IPS-18a (cell line): ENCODE data around the gene RNF141.

Source experiments
- H3K27ac ChIP-seq: one replicate; pipeline ENCODE4 v1.5.1; 2013; ENCODE audit warnings: low read length
- H3K27me3 ChIP-seq: one replicate; pipeline ENCODE4 v1.6.1; 2013; ENCODE audit warnings: mild to moderate bottlenecking, low read length; ENCODE audit not compliant: control insufficient read depth, insufficient read depth
- H3K36me3 ChIP-seq: one replicate; pipeline ENCODE4 v1.6.1; 2013; ENCODE audit warnings: low read depth, low read length; ENCODE audit not compliant: control insufficient read depth
- H3K4me1 ChIP-seq: one replicate; pipeline ENCODE4 v1.6.1; 2013; ENCODE audit warnings: low read depth, low read length; ENCODE audit not compliant: control insufficient read depth
- H3K4me3 ChIP-seq: one replicate; pipeline ENCODE4 v1.5.1; 2013; ENCODE audit warnings: low read length
- H3K9ac ChIP-seq: one replicate; pipeline ENCODE4 v1.6.1; 2013; ENCODE audit warnings: mild to moderate bottlenecking, low read length, moderate library complexity
- H3K9me3 ChIP-seq: one replicate; pipeline ENCODE4 v1.6.1; 2013; ENCODE audit warnings: low read depth, low read length; ENCODE audit not compliant: control insufficient read depth

The RNF141 gene

DNA sequence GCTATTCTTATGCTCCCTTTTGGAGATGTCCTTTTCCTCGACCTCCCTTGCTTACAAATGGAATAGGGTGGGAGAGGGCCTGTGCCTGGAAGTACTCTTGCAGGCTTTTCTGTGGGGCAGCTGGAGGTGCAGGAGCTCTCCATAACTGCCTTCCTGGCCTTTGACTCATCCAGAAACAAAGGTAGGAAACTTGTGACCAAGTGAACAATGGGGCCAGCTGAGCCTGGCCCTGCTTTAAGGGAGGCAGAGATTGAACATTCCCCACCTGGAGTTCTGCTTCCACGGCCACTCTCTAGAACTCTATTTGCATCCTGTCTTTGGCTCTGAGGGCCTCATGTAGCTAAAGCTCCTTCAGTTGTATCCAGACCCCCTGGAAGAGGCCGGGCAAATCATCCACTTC, 32.6 kb upstream of the RNF141 start:
- Histone ChIP-seq H3K4me3 (no peak overlapping the region), H3K9me3 (no peaks in the 10 kb centered on the region), H3K27ac (no peak overlapping the region), H3K36me3 (no peaks in the 10 kb centered on the region), H3K27me3 (no peaks in the 10 kb centered on the region), H3K4me1 (peaks cover 14% of the 10 kb centered on the region), H3K9ac (no peak overlapping the region)

DNA sequence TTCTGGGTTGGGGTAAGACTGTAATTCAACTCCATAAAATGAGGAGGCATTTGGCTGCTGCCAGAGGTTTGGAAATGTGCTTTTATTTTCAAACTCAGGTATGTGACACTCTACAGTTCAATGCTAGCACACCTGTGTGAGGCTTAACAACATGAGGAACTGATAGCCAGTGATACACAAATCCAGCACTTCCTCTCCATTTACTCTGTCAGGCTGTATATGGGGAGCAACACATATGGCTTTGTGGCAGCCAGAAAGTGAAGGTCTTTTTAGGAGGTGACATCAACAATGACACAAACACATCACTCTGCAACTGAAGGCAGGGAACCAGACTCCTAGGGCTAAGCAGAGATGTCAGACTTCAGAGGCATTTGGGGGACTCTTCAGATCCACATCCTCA, 32.0 kb upstream of the RNF141 start:
- H3K27me3 ChIP-seq, result no peaks in the 10 kb centered on the region
- H3K9me3 ChIP-seq, result no peaks in the 10 kb centered on the region
- H3K4me1 ChIP-seq, result peaks cover 16% of the 10 kb centered on the region
- H3K4me3 ChIP-seq, result no peak overlapping the region
- H3K36me3 ChIP-seq, result no peaks in the 10 kb centered on the region
- no peak overlapping the region for H3K27ac ChIP-seq
- no peak overlapping the region for H3K9ac ChIP-seq

DNA sequence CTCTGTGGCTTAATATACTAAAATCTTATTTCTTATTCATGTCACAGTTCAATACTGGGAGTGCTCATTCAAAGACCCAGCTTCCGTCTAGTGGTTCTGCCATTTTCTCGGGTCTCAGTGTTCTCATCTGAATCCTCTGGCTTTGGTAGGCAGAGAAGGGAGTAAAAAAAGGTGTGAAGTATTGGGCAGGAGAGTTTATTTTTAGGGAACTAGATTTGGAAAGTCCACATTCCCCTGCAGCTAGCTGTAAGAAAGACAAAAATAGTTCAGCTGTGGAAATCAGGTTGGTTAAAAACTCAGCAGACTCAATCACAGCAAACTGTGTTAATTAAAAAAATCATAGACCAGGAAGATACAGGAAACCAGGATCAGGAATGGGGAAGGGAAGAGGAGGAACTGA, 31.5 kb upstream of the RNF141 start:
- Histone ChIP-seq H3K27me3 (no peaks in the 10 kb centered on the region), H3K9ac (no peak overlapping the region), H3K4me1 (peaks cover 16% of the 10 kb centered on the region), H3K36me3 (no peaks in the 10 kb centered on the region), H3K4me3 (no peak overlapping the region), H3K27ac (no peak overlapping the region), H3K9me3 (no peaks in the 10 kb centered on the region)

DNA sequence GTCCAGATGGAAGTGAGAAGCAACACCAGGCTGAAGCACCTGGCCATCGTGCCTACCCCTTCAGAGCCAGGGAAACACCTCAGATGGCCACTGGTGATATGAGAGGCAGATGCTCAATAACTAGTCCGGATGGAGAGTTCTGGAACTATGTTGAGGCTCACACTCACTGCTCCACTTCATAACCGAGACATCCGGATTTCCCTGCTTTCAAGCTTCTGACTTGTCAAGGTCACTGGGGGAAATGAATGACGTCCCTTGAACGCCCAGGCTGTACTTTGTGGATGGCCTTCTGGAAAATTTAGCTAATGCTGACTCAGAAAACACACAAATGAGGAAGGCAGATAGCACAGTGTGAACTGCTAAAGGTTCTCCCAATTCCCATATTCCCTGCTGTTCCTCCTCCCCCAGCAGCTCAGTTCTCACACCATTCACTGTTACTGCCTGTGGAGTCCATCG, 27.5 kb upstream of the RNF141 start, which contains the start of gene LYVE1:
TSS of gene LYVE1 (minus strand) at position 180 of the 456 bp plus-strand sequence. CDS start at position 47, 133 bp downstream.
- Histone ChIP-seq H3K4me3 (no peak within 1 kb of the TSS), H3K27ac (no peak within 1 kb of the TSS), H3K4me1 (peaks cover 16% of the 10 kb centered on the region), H3K36me3 (no peaks in the 10 kb centered on the region), H3K9ac (no peak within 1 kb of the TSS), H3K9me3 (no peaks in the 10 kb centered on the region), H3K27me3 (no peaks in the 10 kb centered on the region)

DNA sequence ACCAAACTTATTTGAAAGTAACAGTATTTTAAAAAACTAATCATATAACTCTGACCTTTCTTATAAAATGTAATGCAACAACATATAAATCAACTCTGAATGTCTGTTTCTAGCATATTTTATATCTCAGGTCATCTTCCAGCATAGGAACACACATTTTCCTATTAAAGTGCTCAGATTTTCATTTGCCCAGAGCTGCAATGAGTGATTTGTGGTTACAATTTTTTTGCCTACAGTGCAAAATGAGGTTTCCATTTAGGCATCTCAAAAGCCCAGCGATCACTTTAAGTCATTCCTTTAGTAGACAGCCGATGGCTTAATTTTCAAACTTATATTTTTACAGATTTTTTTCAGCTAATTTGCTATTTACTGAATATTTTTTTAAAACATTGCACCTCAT, 26.5 kb upstream of the RNF141 start:
- no peaks in the 10 kb centered on the region for H3K9me3 ChIP-seq
- H3K9ac ChIP-seq, result no peak overlapping the region
- no peaks in the 10 kb centered on the region for H3K36me3 ChIP-seq
- H3K27me3 ChIP-seq, result no peaks in the 10 kb centered on the region
- no peak overlapping the region for H3K4me3 ChIP-seq
- H3K4me1 ChIP-seq, result peaks cover 16% of the 10 kb centered on the region
- H3K27ac ChIP-seq, result no peak overlapping the region

DNA sequence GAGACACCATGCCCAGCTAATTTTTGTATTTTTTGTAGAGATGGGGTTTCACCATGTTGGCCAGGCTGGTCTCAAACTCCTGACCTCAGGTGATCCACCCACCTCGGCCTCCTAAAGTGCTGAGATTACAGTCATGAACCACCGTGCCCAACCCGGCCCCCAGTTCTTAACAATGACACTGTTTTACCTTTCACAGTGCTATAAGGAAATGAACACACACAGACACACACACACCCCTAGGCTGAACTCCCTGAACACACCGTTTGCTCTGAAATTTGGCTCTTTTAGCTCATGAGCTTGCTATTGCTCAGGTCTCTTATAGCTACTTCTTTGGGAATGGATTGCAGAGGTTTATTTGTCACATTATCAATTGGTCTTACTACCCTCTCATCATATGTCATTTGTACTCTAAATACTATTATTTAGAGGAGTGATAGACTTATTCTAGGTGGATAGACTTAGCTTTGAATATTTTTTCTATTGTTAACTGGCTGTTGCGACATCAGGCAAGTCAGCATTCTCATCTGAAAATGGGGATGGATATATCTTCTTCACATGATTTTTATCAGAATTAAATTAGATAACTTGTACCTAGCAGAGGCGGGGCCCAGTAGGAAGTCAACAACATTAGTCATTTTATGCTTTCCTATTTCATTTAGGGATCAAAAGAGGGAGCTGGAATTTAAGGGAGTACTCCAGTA, 25.4 kb upstream of the RNF141 start:
- Histone ChIP-seq H3K4me1 (peaks cover 16% of the 10 kb centered on the region), H3K4me3 (no peak overlapping the region), H3K36me3 (no peaks in the 10 kb centered on the region), H3K27me3 (no peaks in the 10 kb centered on the region), H3K9me3 (no peaks in the 10 kb centered on the region), H3K9ac (no peak overlapping the region), H3K27ac (no peak overlapping the region)

DNA sequence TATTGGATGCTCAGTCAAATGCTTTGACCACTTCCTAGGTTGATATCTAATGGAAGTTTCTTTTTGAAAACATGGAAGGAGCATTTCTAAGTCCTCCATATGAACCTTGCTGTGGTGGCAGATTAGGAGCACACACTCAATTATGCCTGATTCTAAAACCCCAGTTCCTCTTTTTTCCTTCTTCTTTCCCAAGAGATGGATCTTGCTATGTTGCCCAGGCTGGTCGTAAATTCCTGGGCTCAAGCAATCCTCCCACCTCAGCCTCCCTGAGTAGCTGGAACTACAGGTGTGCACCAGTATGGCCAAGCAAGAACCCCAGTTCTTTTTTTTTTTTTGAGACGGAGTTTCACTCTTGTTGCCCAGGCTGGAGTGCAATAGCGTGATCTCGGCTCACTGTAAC, 24.5 kb upstream of the RNF141 start:
- peaks cover 16% of the 10 kb centered on the region for H3K4me1 ChIP-seq
- no peaks in the 10 kb centered on the region for H3K27me3 ChIP-seq
- H3K9ac ChIP-seq, result no peak overlapping the region
- no peak overlapping the region for H3K4me3 ChIP-seq
- no peaks in the 10 kb centered on the region for H3K9me3 ChIP-seq
- no peak overlapping the region for H3K27ac ChIP-seq
- H3K36me3 ChIP-seq, result no peaks in the 10 kb centered on the region

DNA sequence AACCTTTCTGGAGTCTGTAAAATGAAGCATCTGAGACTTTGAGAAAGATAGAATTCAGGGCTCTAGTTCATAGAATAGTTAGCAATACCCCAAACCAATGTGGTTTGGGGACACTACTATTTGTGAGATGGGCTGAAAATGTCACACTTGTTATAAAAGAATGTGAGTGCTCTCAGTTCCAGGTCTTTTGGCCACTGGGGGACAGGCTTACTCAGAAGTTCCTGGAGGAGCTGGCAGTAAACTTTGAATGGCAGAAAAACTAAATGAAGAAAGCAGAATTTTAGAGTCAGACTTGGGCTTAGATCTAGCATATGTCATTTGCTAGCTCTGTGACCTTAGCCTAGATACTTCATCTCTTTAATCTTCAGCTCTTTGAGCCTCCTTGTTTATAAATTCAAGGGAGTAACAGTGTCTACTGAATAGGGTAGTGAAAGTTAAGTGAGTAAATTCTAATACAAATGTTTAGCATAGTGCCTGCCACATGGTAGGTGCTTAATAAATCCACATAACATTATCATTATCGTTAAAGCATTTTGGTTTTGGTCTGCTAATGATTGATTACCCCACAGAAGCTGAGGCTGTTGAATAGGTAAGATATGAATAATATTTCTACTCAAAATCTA, 23.8 kb upstream of the RNF141 start:
- no peak overlapping the region for H3K27ac ChIP-seq
- no peaks in the 10 kb centered on the region for H3K27me3 ChIP-seq
- H3K36me3 ChIP-seq, result no peaks in the 10 kb centered on the region
- no peak overlapping the region for H3K9ac ChIP-seq
- peaks cover 13% of the 10 kb centered on the region for H3K4me1 ChIP-seq
- no peak overlapping the region for H3K4me3 ChIP-seq
- H3K9me3 ChIP-seq, result no peaks in the 10 kb centered on the region

DNA sequence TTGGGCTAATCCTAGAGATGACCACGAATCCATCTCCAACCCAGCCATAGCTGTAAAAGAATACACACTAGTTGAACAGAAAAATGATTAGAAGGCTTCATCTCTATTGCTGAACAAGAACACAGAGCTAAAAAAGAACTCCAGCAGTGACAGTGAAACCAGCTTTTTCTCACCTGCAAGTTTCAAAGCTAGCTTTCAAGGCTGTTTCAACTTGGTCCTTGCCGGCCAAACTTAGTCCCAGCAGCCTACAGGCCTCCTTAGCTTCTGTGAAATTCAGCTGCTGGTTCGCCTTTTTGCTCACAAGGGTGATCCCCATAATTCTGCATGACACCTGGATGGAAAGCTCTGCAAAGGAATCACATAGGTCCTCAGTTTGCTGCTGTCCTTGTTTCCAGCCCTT, 23.0 kb upstream of the RNF141 start:
- H3K9ac ChIP-seq, result no peak overlapping the region
- peaks cover 7% of the 10 kb centered on the region for H3K4me1 ChIP-seq
- no peak overlapping the region for H3K4me3 ChIP-seq
- H3K9me3 ChIP-seq, result no peaks in the 10 kb centered on the region
- no peak overlapping the region for H3K27ac ChIP-seq
- H3K27me3 ChIP-seq, result no peaks in the 10 kb centered on the region
- H3K36me3 ChIP-seq, result no peaks in the 10 kb centered on the region

DNA sequence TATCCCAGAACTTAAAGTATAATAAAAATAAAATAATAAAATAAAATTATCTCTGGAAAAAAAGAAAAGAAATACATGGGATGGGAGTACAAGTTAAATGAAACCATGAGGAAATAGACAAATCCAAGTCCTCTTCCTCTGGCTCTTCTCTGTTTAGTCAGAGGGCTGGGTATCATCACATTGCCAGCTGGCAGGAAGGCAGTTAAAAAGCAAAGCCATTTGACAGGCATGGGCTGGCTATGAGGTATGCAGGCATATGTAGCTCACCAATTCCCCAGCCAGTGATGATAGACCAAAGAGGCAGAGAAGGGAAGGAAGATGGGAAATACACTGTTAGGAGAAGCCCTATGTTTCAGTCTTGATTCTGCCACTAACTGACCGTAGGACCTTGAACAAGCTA, 21.0 kb upstream of the RNF141 start:
- Histone ChIP-seq H3K4me1 (no peaks in the 10 kb centered on the region), H3K36me3 (no peaks in the 10 kb centered on the region), H3K27ac (no peak overlapping the region), H3K27me3 (no peaks in the 10 kb centered on the region), H3K4me3 (no peak overlapping the region), H3K9ac (no peak overlapping the region), H3K9me3 (no peaks in the 10 kb centered on the region)

DNA sequence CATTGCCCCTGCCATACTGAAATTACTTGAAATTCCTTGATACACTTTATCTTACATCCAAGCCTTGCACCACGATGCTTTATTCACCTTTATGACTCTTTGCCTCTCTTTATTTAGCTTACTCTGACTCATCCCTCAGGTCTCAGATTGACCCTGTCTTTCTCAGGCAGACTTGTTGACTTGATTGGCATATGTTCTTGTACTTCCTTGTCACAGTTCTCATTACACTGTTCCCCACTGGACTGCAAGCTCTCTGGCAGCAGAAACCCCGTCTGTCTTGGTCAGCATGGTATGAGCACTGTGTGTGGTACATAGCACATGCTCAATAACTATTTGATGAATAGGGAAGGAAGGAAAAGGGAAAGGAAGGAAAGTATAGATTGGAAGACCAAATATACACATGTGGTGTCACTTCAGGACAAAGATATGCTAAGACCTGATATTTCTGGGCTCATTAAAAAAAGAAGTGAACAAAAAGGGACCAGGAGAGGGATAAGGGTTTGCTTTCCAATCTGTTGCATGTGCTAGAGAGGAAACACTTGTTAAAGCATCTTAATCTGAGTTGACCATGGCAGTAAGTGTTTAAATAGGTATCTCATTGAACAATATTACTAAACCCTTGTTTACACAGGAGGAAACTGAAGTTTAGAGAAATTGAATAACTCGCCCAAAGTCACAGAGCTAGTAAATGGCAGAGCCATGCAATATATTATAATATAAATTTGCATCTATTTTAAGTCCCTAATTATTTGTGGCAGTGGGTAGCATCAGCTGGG, 20.2 kb upstream of the RNF141 start:
- Histone ChIP-seq H3K36me3 (no peaks in the 10 kb centered on the region), H3K27ac (no peak overlapping the region), H3K9ac (no peak overlapping the region), H3K9me3 (no peaks in the 10 kb centered on the region), H3K27me3 (no peaks in the 10 kb centered on the region), H3K4me3 (no peak overlapping the region), H3K4me1 (peaks cover 1% of the 10 kb centered on the region)
